WTC11 (cell line): ENCODE measurements around the gene GJA3. TPM values are rescaled to one million over a fixed set of nuclear protein-coding genes. Genes with fewer than 3 reads are reported as not detected.

Source experiments
- ATAC-seq: fragments of 200-7000 bp; cut with Tn5 transposase; 2 replicates; pipeline ENCODE4 v1.10.0; 2021; ENCODE audit warnings: mild to moderate bottlenecking, moderate library complexity
- Bru-seq: library from RNA; stranded (reverse); fragments of 400-500 nt; gene quantifications from one replicate; lab custom pipeline; 2021; lab: Mats Ljungman, UMichigan
- CTCF ChIA-PET: fragments of 300-600 bp; sonication (Branson Sonifier 250); formaldehyde crosslinking; loops from one replicate; lab custom pipeline; 2021; ENCODE audit warnings: antibody characterized with exemption; lab: Charles Lee
- POLR2A ChIA-PET: fragments of 350-600 bp; sonication (Branson Sonifier 250); formaldehyde crosslinking; loops from one replicate; lab custom pipeline; 2021; ENCODE audit warnings: antibody characterized with exemption; lab: Charles Lee
- DNase-seq: peaks from one replicate; pipeline ENCODE4 v3.0.0; 2021; ENCODE audit warnings: low spot score
- H3K27ac Mint-ChIP-seq: 2 replicates; pipeline ENCODE4 v1.8.0; 2021; ENCODE audit warnings: mixed read lengths
- H3K27me3 Mint-ChIP-seq: 2 replicates; pipeline ENCODE4 v1.8.0; 2021; ENCODE audit warnings: low read depth, mild to moderate bottlenecking, moderate library complexity, mixed read lengths
- H3K36me3 Mint-ChIP-seq: 2 replicates; pipeline ENCODE4 v1.8.0; 2021; ENCODE audit warnings: mixed read lengths
- H3K4me1 Mint-ChIP-seq: 2 replicates; pipeline ENCODE4 v1.8.0; 2022; ENCODE audit warnings: mixed read lengths
- H3K4me3 Mint-ChIP-seq: 2 replicates; pipeline ENCODE4 v1.8.0; 2021; ENCODE audit warnings: mild to moderate bottlenecking, moderate library complexity, mixed read lengths
- H3K9me3 Mint-ChIP-seq: 2 replicates; pipeline ENCODE4 v1.8.0; 2021; ENCODE audit warnings: mixed read lengths
- ARID4B ChIP-seq: sonication (generic); formaldehyde crosslinking; IDR thresholded peaks from 2 replicates; pipeline ENCODE4 v1.8.0; 2023; ENCODE audit warnings: missing genetic modification reagents, mild to moderate bottlenecking, borderline replicate concordance
- ATF1 ChIP-seq: sonication (generic); formaldehyde crosslinking; IDR thresholded peaks from 2 replicates; pipeline ENCODE4 v1.8.1; 2023; ENCODE audit warnings: mild to moderate bottlenecking, moderate library complexity, missing genetic modification reagents
- CREM ChIP-seq: sonication (generic); formaldehyde crosslinking; IDR thresholded peaks from 2 replicates; pipeline ENCODE4 v1.8.1; 2022; ENCODE audit warnings: mild to moderate bottlenecking, missing genetic modification reagents, moderate library complexity
- FOXK1 ChIP-seq: sonication (generic); formaldehyde crosslinking; IDR thresholded peaks from 2 replicates; pipeline ENCODE4 v1.8.0; 2022; ENCODE audit warnings: mild to moderate bottlenecking, moderate library complexity, missing genetic modification reagents
- FOXP1 ChIP-seq: sonication (generic); formaldehyde crosslinking; IDR thresholded peaks from 2 replicates; pipeline ENCODE4 v1.8.0; 2022; ENCODE audit warnings: missing genetic modification reagents, mild to moderate bottlenecking, moderate library complexity, borderline replicate concordance
- GRHL2 ChIP-seq: fragments of 250-450 bp; sonication (Bioruptor Pico); IDR thresholded peaks from 2 replicates; pipeline ENCODE4 v1.8.0; 2022; ENCODE audit warnings: mild to moderate bottlenecking, moderate library complexity; ENCODE audit not compliant: insufficient replicate concordance, severe bottlenecking
- HMGXB4 ChIP-seq: sonication (generic); formaldehyde crosslinking; IDR thresholded peaks from 2 replicates; pipeline ENCODE4 v1.8.1; 2023; ENCODE audit warnings: mild to moderate bottlenecking, moderate library complexity, missing genetic modification reagents
- JAZF1 ChIP-seq: fragments of 250-450 bp; sonication (Bioruptor Pico); IDR thresholded peaks from 2 replicates; pipeline ENCODE4 v1.9.0; 2021; ENCODE audit warnings: moderate library complexity, mild to moderate bottlenecking, inconsistent platforms
- MYBL2 ChIP-seq: sonication (generic); formaldehyde crosslinking; IDR thresholded peaks from 2 replicates; pipeline ENCODE4 v1.8.1; 2023; ENCODE audit warnings: mild to moderate bottlenecking, moderate library complexity, missing genetic modification reagents
- NFATC4 ChIP-seq: fragments of 250-450 bp; sonication (Bioruptor Pico); IDR thresholded peaks from 2 replicates; pipeline ENCODE4 v1.9.0; 2021; ENCODE audit warnings: mild to moderate bottlenecking
- NR1H2 ChIP-seq: sonication (generic); formaldehyde crosslinking; IDR thresholded peaks from 2 replicates; pipeline ENCODE4 v1.9.0; 2021; ENCODE audit warnings: mild to moderate bottlenecking, moderate library complexity, missing genetic modification reagents
- PREB ChIP-seq: sonication (generic); formaldehyde crosslinking; IDR thresholded peaks from 2 replicates; pipeline ENCODE4 v1.8.1; 2022; ENCODE audit warnings: mild to moderate bottlenecking, missing genetic modification reagents, moderate library complexity, borderline replicate concordance
- TCF7 ChIP-seq: sonication (generic); formaldehyde crosslinking; IDR thresholded peaks from 2 replicates; pipeline ENCODE4 v1.8.0; 2022; ENCODE audit warnings: mild to moderate bottlenecking, low read depth, missing genetic modification reagents, moderate library complexity
- TEAD1 ChIP-seq: sonication (generic); formaldehyde crosslinking; IDR thresholded peaks from 2 replicates; pipeline ENCODE4 v1.8.0; 2022; ENCODE audit warnings: mild to moderate bottlenecking, missing genetic modification reagents
- ZBTB21 ChIP-seq: sonication (generic); formaldehyde crosslinking; IDR thresholded peaks from 2 replicates; pipeline ENCODE4 v1.8.1; 2023; ENCODE audit warnings: mild to moderate bottlenecking, missing genetic modification reagents, borderline replicate concordance
- ZNF232 ChIP-seq: sonication (generic); formaldehyde crosslinking; IDR thresholded peaks from 2 replicates; pipeline ENCODE4 v1.8.0; 2022; ENCODE audit warnings: mild to moderate bottlenecking, missing genetic modification reagents
- ZNF425 ChIP-seq: fragments of 250-450 bp; sonication (Bioruptor Pico); conservative IDR thresholded peaks from 2 replicates; pipeline ENCODE4 v1.9.0; 2021; ENCODE audit warnings: mild to moderate bottlenecking
- long read RNA-seq, 3 experiments: library from RNA in 1 of 3; library from capped mRNA in 1 of 3; library from polyadenylated mRNA in 1 of 3; unstranded in 2 of 3; stranded (forward) in 1 of 3; transcript quantifications; one replicate each; pipeline ENCODE4 v2.0.0, GENCODE V29; 2021
- total RNA-seq: library from RNA; stranded (reverse); gene quantifications from 3 replicates; pipeline ENCODE4 v1.2.3, GENCODE V29; 2021
- TF ChIP-seq, protein P1 (sequence below): sonication (generic); formaldehyde crosslinking; IDR thresholded peaks from 2 replicates; pipeline ENCODE4 v1.8.0; 2022; ENCODE audit warnings: mild to moderate bottlenecking, missing genetic modification reagents
- TF ChIP-seq, protein P2 (sequence below): fragments of 250-450 bp; sonication (Bioruptor Pico); IDR thresholded peaks from 2 replicates; pipeline ENCODE4 v1.9.0; 2021; ENCODE audit warnings: moderate library complexity, mild to moderate bottlenecking, inconsistent platforms, borderline replicate concordance
- TF ChIP-seq, protein P3 (sequence below): sonication (generic); formaldehyde crosslinking; IDR thresholded peaks from 2 replicates; pipeline ENCODE4 v1.8.1; 2023; ENCODE audit warnings: mild to moderate bottlenecking, missing genetic modification reagents

GJA3 gene
- total RNA-seq (0.48 to 0.85 TPM (median 0.82 TPM) in 3 replicates), Bru-seq, nascent RNA (percentile 27 among the genes with signal in this experiment)
- long read RNA-seq, experiment 1, full-length matches to known transcripts, result 3 of 4 reads
- long read RNA-seq, experiment 1, partial matches to known transcripts, result 0 of 4 reads
- long read RNA-seq, experiment 1, other reads (novel, unspliced or antisense), result 1 of 4 reads
- long read RNA-seq, experiment 2, partial matches to known transcripts, result 0 of 1 reads
- long read RNA-seq, experiment 2, other reads (novel, unspliced or antisense), result 1 of 1 reads
- long read RNA-seq, experiment 3, result 0 reads

GRCh38 chr13:20160306-20161274 is at the start of gene GJA3:
GJA3 (minus strand) TSS chr13:20161052; CDS start chr13:20143288, 17,764 bp downstream.
- H3K36me3 Mint-ChIP-seq, result no peaks in the 10 kb centered on the region
- no peak within 1 kb of the TSS for H3K27ac Mint-ChIP-seq
- ATAC-seq (peak; percentile 78), DNase-seq (peak; percentile 71)
- H3K9me3 Mint-ChIP-seq, result no peaks in the 10 kb centered on the region
- POLR2A ChIA-PET, result interaction anchor here (0.9 kb wide), 1 partner anchor 63 kb away, joined by 3 read pairs; no protein-coding TSS in a partner anchor
- peak within 1 kb of the TSS; percentile 84 for H3K4me3 Mint-ChIP-seq
- CTCF ChIA-PET, result interaction anchor here (0.6 to 3.9 kb wide), 9 partner anchors 19 to 262 kb away, joined by 3 to 32 read pairs (median 3); no protein-coding TSS in a partner anchor
- H3K4me1 Mint-ChIP-seq, result peaks cover 16% of the 10 kb centered on the region
- peaks cover 68% of the 10 kb centered on the region for H3K27me3 Mint-ChIP-seq
- TF ChIP-seq, protein P1, sequence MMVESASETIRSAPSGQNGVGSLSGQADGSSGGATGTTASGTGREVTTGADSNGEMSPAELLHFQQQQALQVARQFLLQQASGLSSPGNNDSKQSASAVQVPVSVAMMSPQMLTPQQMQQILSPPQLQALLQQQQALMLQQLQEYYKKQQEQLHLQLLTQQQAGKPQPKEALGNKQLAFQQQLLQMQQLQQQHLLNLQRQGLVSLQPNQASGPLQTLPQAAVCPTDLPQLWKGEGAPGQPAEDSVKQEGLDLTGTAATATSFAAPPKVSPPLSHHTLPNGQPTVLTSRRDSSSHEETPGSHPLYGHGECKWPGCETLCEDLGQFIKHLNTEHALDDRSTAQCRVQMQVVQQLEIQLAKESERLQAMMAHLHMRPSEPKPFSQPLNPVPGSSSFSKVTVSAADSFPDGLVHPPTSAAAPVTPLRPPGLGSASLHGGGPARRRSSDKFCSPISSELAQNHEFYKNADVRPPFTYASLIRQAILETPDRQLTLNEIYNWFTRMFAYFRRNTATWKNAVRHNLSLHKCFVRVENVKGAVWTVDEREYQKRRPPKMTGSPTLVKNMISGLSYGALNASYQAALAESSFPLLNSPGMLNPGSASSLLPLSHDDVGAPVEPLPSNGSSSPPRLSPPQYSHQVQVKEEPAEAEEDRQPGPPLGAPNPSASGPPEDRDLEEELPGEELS, result 0 out of 2 replicates have a peak, but pooled peaks have one; percentile 21
- TF ChIP-seq NFATC4 (CRISPR knock-in tag) (no peak), ZNF425 (no peak), ATF1 (CRISPR knock-in tag) (no peak), NR1H2 (CRISPR knock-in tag) (no peak), JAZF1 (CRISPR knock-in tag) (no peak), GRHL2 (no peak), MYBL2 (no peak), HMGXB4 (CRISPR knock-in tag) (peak; percentile 68; the same call in 1 of the 2 replicates), CREM (CRISPR knock-in tag) (no peak), ARID4B (CRISPR knock-in tag) (no peak; the same call in 1 of the 2 replicates), TEAD1 (no peak), FOXP1 (CRISPR knock-in tag) (peak; percentile 47; the same call in 1 of the 2 replicates), ZNF232 (CRISPR knock-in tag) (no peak), FOXK1 (CRISPR knock-in tag) (0 out of 2 replicates have a peak, but pooled peaks have one; percentile 49), PREB (CRISPR knock-in tag) (no peak), ZBTB21 (CRISPR knock-in tag) (no peak), TCF7 (CRISPR knock-in tag) (peak; percentile 65; the same call in 1 of the 2 replicates)
- TF ChIP-seq, protein P2, sequence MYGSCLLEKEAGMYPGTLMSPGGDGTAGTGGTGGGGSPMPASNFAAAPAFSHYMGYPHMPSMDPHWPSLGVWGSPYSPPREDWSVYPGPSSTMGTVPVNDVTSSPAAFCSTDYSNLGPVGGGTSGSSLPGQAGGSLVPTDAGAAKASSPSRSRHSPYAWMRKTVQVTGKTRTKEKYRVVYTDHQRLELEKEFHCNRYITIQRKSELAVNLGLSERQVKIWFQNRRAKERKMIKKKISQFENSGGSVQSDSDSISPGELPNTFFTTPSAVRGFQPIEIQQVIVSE (CRISPR knock-in tag), result no peak
- TF ChIP-seq, protein P3, sequence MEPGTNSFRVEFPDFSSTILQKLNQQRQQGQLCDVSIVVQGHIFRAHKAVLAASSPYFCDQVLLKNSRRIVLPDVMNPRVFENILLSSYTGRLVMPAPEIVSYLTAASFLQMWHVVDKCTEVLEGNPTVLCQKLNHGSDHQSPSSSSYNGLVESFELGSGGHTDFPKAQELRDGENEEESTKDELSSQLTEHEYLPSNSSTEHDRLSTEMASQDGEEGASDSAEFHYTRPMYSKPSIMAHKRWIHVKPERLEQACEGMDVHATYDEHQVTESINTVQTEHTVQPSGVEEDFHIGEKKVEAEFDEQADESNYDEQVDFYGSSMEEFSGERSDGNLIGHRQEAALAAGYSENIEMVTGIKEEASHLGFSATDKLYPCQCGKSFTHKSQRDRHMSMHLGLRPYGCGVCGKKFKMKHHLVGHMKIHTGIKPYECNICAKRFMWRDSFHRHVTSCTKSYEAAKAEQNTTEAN (CRISPR knock-in tag), result no peak
